Duodenal mucosa (tissue), 2 donors: ENCODE results near the gene OR4D2.
"Not testable (repeated sequence)": the region's sequence is repeated elsewhere in the genome, so short reads cannot be mapped to it uniquely, and the experiment has no call there.

ENCODE experiments used
- H3K27ac ChIP-seq: one replicate; pipeline ENCODE4 v1.7.0; 2013; ENCODE audit warnings: low read depth, low read length
- H3K27me3 ChIP-seq, 2 donors: one replicate each; pipeline ENCODE4 v1.7.0; 2013; ENCODE audit warnings: low read length in 2 of 2, control low read depth in 1 of 2; ENCODE audit not compliant: insufficient read depth in 2 of 2, control insufficient read depth in 1 of 2
- H3K36me3 ChIP-seq, 2 donors: one replicate each; pipeline ENCODE4 v1.7.0; 2013; ENCODE audit warnings: low read length in 2 of 2, control low read depth in 1 of 2; ENCODE audit not compliant: insufficient read depth in 2 of 2, control insufficient read depth in 1 of 2
- H3K4me1 ChIP-seq, 2 donors: one replicate each; pipeline ENCODE4 v1.7.0; 2013; ENCODE audit warnings: low read length in 2 of 2, control low read depth in 1 of 2; ENCODE audit not compliant: insufficient read depth in 2 of 2, control insufficient read depth in 1 of 2
- H3K4me3 ChIP-seq, 2 donors: one replicate each; pipeline ENCODE4 v1.7.0; 2013; ENCODE audit warnings: low read length in 2 of 2, low read depth in 1 of 2
- H3K9ac ChIP-seq, 2 donors: one replicate each; pipeline ENCODE4 v1.7.0; 2013; ENCODE audit warnings: low read length in 2 of 2, low read depth in 1 of 2
- H3K9me3 ChIP-seq, 2 donors: one replicate each; pipeline ENCODE4 v1.7.0; 2013; ENCODE audit warnings: low read length in 2 of 2, control low read depth in 1 of 2; ENCODE audit not compliant: control insufficient read depth in 1 of 2

OR4D2 gene

GRCh38 chr17:58166682-58167081 lies at the start of gene OR4D2:
Gene OR4D2, plus strand, starts transcription at chr17:58166982. Its CDS starts 2,674 bp downstream, at chr17:58169656.
- no peaks in the 10 kb centered on the region for H3K9me3 ChIP-seq
- no peak within 1 kb of the TSS for H3K27ac ChIP-seq
- peaks cover 10% of the 10 kb centered on the region in 2 donors for H3K27me3 ChIP-seq
- H3K4me1 ChIP-seq = peaks cover 0 to 4% of the 10 kb centered on the region in 2 donors
- H3K9ac ChIP-seq = no peak within 1 kb of the TSS
- H3K4me3 ChIP-seq = no peak within 1 kb of the TSS
- H3K36me3 ChIP-seq = no peaks in the 10 kb centered on the region

- no peak overlapping the region for H3K9ac ChIP-seq
- H3K27me3 ChIP-seq = peaks cover 4 to 7% of the 10 kb centered on the region in 2 donors
- H3K4me3 ChIP-seq = no peak overlapping the region
- H3K36me3 ChIP-seq = no peaks in the 10 kb centered on the region
- H3K4me1 ChIP-seq = no peaks in the 10 kb centered on the region
- H3K27ac ChIP-seq = no peak overlapping the region
- H3K9me3 ChIP-seq = no peaks in the 10 kb centered on the region
Observed at GRCh38 chr17:58117382-58117781, 49.4 kb upstream of the OR4D2 start.

- peaks cover 4 to 7% of the 10 kb centered on the region in 2 donors for H3K27me3 ChIP-seq
- no peak overlapping the region for H3K4me3 ChIP-seq
- H3K27ac ChIP-seq = no peak overlapping the region
- no peak overlapping the region for H3K9ac ChIP-seq
- H3K4me1 ChIP-seq = no peaks in the 10 kb centered on the region
- no peaks in the 10 kb centered on the region for H3K36me3 ChIP-seq
- no peaks in the 10 kb centered on the region for H3K9me3 ChIP-seq
Observed at GRCh38 chr17:58119491-58119890, 47.3 kb upstream of the OR4D2 start.

- no peak overlapping the region for H3K27ac ChIP-seq
- H3K4me1 ChIP-seq = no peaks in the 10 kb centered on the region
- peaks cover 4 to 7% of the 10 kb centered on the region in 2 donors for H3K27me3 ChIP-seq
- H3K9ac ChIP-seq = no peak overlapping the region
- H3K36me3 ChIP-seq = no peaks in the 10 kb centered on the region
- H3K4me3 ChIP-seq = no peak overlapping the region
- no peaks in the 10 kb centered on the region for H3K9me3 ChIP-seq
Observed at GRCh38 chr17:58120195-58120822, 46.5 kb upstream of the OR4D2 start.

DNA sequence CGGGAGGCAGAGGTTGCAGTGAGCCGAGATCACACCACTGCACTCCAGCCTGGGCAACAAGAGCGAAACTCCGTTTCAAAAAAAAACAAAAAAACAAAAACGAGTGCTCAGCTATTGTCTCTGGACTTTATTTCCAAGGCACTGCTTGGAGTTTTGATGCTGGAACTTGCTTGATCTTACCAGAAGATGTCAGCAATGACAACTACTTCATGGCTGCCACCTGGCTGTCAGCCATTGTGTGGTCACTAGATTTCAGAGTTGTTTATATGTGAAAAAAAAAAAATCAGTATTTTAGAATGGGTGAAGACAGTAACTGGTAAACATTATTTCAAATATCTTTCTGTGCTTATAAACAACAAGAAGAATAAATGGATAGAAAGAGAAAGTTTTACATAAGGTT lies 44.9 kb upstream of the OR4D2 start:
- Histone ChIP-seq H3K9me3 (no peaks in the 10 kb centered on the region), H3K27ac (no peak overlapping the region), H3K4me1 (no peaks in the 10 kb centered on the region), H3K9ac (no peak overlapping the region), H3K27me3 (peaks cover 0 to 2% of the 10 kb centered on the region in 2 donors), H3K4me3 (no peak overlapping the region), H3K36me3 (no peaks in the 10 kb centered on the region)

GRCh38 chr17:58127846-58128245 lies 38.9 kb upstream of the OR4D2 start:
- Histone ChIP-seq H3K27me3 (peaks cover 2 to 5% of the 10 kb centered on the region in 2 donors), H3K27ac (no peak overlapping the region), H3K36me3 (no peaks in the 10 kb centered on the region), H3K9ac (no peak overlapping the region), H3K4me1 (no peaks in the 10 kb centered on the region), H3K4me3 (no peak overlapping the region), H3K9me3 (no peaks in the 10 kb centered on the region)

DNA sequence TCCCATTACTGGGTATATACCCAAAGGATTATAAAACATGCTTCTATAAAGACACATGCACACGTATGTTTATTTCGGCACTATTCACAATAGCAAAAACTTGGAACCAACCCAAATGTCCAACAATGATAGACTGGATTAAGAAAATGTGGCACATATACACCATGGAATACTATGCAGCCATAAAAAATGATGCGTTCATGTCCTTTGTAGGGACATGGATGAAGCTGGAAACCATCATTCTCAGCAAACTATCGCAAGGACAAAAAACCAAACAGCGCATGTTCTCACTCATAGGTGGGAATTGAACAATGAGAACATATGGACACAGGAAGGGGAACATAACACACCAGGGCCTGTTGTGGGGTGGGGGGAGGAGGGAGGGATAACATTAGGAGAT lies 34.1 kb upstream of the OR4D2 start:
- H3K9me3 ChIP-seq, H3K4me1 ChIP-seq, H3K27ac ChIP-seq, H3K4me3 ChIP-seq, H3K36me3 ChIP-seq, H3K9ac ChIP-seq: not testable (repeated sequence)
- peaks cover 3 to 11% of the 10 kb centered on the region in 2 donors for H3K27me3 ChIP-seq

DNA sequence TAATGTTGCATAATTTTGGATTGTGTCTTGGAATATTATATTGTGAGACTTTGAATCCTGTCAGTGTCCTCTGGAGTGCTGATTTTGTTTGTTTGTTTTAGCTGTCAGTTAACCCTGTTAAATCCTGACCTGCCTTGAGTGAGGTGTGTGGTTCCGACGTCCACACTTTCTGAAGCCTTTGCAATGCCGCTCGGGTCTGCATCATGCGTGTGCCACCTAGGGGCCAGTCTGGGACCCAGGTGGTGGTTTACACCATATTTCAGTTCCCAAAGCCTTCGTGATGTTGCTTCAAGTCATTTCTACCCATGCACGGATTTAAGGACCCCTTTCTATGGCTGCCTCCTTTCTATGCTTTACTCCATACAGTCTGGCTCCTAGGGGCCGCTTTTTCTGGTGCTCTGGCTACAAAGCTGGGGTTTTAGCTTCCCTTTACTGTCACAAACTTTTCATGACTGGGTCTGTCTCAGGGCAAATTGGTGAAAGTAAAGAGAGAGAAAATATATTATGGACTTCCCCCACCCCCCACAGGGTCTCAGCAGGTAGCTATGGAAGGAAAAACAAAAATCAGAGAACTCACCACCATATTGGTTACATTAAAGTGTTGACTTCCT lies 30.0 kb upstream of the OR4D2 start:
- Histone ChIP-seq H3K4me3 (no peak overlapping the region), H3K27ac (no peak overlapping the region), H3K9me3 (no peaks in the 10 kb centered on the region), H3K36me3 (no peaks in the 10 kb centered on the region), H3K9ac (no peak overlapping the region), H3K4me1 (no peaks in the 10 kb centered on the region), H3K27me3 (peaks cover 3 to 9% of the 10 kb centered on the region in 2 donors)

DNA sequence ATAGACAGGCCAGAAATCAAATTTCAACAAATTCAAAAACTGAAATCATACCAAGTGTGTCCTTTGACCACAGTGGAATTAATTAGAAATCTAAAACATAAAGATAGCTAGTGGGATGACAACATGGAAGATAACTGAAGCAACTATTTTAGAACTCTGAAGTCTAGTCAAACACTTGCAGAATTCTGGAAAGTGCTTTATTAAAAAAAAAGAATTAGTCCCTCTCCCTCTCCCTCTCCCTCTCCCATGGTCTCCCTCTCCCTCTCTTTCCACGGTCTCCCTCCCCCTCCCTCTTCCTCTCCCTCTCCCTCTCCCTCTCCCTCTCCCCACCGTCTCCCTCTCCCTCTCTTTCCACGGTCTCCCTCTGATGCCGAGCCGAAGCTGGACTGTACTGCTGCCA lies 25.3 kb upstream of the OR4D2 start:
- Histone ChIP-seq H3K9ac (no peak overlapping the region), H3K4me3 (no peak overlapping the region), H3K9me3 (peaks cover 3 to 9% of the 10 kb centered on the region in 2 donors), H3K27me3 (peaks cover 3% of the 10 kb centered on the region in 2 donors), H3K27ac (no peak overlapping the region), H3K36me3 (no peaks in the 10 kb centered on the region), H3K4me1 (no peaks in the 10 kb centered on the region)

DNA sequence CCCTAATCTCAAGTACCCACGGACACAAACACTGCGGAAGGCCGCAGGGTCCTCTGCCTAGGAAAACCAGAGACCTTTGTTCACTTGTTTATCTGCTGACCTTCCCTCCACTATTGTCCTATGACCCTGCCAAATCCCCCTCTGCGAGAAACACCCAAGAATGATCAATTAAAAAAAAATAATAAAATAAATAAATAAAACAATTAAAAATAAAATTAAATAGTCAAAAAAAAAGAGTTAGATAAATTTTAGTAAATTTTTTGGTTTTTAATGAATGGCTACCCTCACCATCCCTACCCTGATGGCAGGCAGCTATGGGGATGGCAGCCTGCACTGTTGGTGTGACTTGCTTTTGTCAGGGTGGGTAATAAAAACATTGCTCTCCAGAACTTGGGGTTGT lies 23.4 kb upstream of the OR4D2 start:
- not testable (repeated sequence) for H3K36me3 ChIP-seq, H3K9ac ChIP-seq, H3K4me1 ChIP-seq, H3K4me3 ChIP-seq, H3K27ac ChIP-seq, H3K9me3 ChIP-seq, H3K27me3 ChIP-seq
